HG02763 (cell line): ENCODE data around the gene C1S.
"Not testable (repeated sequence)": the region's sequence is repeated elsewhere in the genome, so short reads cannot be mapped to it uniquely, and the experiment has no call there.

ENCODE experiments used
- ATAC-seq: cut with Tn5 transposase; IDR thresholded peaks from one replicate; pipeline ENCODE4 v1.9.1; 2021; ENCODE audit warnings: mild to moderate bottlenecking, moderate library complexity; ENCODE audit not compliant: unreplicated experiment

Gene C1S

DNA sequence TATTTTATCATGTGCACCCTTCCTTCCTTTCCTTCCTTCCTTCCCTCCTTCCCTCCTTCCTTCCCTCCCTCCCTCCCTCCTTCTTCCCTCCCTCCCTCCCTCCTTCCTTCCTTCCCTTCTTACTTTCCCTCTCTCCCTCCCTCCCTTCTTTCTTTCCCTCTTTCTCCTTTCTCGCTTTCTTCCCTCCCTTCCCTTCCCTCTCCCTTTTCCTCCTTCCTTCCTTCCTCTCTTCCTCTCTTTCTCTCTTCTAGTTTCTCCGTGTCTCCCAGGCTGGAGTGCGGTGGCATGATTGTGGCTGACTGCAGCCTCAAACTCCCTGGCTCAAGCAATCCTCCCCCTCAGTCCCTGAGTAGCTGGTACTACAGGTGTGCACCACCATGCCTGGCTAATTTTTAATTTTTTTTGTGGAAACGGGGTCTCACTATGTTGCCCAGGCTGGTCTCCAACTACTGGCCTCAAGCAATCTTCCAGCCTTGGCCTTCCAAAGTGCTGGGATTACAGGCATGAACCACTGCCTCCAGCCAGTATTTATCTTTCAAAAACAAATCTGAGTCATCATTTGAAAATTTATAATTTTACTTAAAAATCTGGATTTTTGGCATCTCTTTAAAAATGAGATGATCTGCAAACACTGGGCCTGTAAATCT, 40.7 kb downstream of the C1S start:
- ATAC-seq: no peak

DNA sequence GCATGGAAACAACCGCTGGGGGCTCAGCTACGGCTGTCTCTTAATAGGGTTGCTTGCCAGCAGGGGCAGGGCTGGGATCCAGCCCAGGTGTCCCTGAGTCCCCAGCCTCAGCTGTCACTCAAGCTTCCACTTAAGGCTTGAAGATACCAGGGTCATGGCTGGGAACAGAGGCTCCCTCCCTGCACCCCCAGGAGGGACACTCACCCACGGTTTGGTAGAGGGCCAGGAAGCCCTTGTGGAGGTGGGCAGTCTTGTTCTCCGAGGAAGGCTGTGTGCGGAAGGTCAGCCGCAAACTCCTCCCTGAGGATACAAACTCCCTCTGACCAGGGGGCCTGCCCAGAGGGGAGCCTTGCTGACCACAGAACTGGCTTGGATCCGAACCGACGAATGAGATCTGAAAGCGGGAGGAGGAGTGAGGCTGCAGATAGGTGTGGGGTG, 41.2 kb downstream of the C1S start:
- no peak for ATAC-seq

DNA sequence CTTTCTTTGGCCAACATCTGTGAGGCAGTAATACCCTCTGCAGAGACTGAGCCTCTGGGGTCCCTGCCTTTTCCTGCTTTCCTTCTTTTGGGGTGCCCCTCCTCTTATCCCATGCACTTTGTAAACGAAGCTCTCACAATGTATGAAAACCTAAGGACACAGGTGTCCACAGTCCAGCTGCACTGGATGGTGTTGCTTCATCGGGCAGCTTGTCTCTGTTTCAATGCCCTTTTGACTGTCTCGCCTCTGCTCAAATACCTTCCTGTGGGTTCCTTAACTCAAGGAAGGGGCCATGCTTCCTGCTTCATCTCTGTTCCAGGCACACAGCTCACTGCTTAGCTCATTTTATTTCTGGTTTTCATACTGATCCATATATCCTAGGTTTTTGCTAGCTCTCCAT, 42.1 kb downstream of the C1S start:
- ATAC-seq: no peak

DNA sequence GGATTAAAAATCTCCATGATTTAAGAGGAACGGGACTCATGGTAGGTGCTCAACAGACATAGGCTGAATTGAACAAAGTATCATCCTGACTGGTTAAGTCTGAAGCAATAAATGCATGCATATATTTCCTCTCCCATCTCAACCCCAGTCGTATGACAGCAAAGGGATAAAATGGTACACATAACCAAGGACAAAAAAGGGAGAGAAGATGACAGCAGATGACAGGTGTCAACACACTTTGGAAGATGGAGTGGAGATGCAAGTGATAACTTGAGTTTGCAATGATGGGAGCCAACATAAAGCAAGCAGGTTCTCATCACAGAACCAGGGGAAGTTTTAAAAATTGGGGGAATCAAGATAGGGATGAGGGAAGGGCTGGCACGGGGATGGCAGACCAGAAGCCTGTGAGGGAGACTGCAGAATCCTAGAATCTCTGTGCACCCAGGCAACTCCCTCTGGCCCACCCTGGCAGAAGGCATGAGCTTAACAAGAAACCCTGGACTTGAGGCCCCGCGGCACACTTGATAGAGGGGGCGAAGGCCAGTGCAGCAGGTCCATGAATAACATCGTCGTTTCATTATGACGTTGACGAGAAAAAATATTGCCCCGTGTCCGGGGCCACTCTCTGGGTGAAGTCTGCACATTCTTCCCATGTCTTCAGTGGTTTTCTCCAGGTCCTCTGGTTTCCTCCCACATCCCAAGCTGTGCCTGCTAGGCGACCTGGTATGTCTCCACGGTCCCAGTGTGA, 43.5 kb downstream of the C1S start:
- ATAC-seq: no peak

DNA sequence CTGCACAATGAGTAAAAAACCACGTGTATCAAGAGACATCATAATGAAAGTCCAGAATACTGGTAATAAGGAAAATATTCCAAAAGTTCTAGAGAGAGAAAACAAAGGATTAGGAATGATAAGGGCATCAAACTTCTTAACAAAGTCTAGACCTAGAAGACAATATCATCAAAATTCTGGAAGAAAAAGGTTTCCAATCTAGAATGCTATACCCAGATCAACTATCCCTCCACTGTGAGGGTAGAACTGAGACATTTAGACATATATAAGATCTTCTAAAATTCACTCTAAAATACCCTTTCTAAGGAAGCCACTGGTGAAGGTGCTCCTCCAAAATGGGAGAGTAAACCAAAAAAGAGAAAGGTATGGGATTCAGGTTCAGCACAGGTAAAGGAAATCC, 45.6 kb downstream of the C1S start:
- ATAC-seq: no peak

DNA sequence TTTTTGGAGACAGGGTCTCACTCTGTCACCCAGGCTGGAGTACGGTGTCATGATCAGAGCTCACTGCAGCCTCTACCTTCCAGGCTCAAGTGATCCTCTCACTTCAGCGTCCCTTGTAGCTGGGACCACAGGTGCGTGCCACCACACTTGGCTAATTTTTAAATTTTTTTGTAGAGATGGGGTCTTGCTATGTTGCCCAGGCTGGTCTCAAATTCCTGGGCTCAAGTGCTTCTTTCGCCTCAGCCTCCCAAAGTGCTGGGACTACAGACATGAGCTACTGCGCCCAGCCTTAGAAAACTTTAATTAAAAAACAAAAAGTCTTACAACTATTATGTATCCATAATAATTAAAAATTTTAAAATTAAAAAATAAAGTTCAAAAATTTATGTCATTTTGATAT, 46.7 kb downstream of the C1S start:
- ATAC-seq: not testable (repeated sequence)

DNA sequence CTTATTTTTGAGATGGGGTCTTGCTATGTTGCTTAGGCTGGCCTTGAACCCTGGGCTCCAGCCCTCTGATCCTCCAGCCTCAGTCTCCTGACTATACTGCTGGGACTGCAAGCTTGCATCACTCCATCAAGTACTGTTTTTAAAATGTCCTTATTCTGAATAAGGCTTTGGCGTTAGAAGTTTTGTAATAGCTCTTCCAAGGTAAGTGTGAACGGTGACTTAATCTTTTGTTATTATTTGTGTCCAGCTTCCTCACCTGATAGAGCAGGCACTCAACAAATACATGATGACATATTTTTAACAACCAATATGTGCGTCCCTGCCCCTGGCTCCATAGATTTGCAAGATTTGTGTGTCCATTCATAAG, 47.1 kb downstream of the C1S start:
- ATAC-seq: no peak

DNA sequence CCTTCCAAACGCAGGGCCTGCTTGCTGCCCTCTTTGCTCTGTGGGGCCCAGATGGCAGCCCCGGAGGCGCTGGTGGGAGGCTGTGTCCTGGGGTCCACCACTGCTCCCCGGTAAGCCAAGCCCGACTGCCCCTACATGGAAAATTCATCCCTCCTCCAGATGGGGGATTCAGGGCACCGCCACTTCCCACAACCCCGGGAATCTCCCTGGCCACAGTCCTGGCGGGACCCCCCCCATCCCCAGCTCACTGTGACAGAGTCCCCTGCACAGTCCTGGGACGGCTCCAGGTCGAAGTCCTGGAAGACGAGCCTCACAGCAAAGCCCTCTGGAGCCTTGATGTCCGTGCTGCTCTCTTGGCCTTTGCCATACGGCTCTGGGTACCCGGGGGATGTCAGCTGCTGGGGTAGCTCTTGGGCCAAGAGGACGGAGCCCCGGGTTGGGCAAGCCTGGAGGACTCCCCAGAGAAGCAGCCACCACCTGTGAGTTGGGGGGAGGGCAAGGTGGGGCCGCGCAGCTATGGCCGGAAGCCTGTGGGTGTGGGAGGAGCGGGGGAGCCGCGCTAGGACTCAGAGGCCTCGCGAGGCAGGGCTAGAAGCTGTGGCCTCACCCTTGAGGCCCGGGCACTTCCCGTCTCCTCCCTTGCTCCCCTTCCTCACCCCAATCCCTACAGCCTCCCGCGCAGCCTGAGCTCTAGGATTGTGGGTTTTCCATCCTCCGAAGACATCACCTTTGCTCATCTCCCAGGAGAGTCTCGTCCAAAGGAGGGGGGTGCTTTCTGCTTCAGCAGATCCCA, 47.7 kb downstream of the C1S start:
- peak; percentile 83 for ATAC-seq

DNA sequence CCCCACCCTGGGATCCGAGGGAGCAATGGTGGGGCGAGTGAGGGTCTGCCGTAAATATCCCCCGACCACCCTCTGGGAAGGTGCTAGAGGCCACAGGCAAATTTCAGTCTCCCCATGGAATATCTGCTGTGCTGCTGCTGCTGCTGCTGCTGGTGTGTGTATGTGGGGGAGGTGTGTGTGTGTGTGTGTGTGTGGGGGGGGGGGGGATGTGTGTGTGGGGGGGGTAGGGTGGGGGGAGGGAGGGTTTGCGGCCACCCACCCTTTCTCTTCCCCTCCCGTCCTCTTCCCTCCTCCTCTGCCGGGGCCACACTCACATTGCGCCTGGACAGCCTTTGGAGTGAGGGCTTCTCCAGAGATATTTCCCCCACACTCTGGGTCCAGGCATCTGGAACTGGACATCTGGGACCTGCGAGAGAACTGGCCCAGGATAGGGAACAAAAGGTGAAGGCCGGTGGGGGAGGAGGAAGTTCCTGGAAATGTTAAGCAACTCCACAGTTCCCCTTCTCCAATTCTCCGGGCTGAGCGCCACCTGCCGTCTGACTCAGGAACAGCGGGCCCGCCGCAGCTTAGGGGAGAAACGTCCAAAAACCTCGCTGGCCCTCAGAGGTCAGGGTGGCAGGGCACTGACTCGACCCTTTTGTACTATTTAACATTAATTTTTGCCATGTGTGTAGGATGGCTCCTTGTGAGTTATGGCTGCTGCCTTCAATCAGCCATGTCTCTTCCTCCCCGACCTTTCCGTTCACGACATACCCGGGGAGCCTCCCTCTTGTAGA, 48.5 kb downstream of the C1S start, which contains the start of gene C1RL:
Gene C1RL (minus strand): TSS at position 419 of the 776 bp plus-strand sequence. CDS start 34 bp downstream, at position 385.
- no peak for ATAC-seq

DNA sequence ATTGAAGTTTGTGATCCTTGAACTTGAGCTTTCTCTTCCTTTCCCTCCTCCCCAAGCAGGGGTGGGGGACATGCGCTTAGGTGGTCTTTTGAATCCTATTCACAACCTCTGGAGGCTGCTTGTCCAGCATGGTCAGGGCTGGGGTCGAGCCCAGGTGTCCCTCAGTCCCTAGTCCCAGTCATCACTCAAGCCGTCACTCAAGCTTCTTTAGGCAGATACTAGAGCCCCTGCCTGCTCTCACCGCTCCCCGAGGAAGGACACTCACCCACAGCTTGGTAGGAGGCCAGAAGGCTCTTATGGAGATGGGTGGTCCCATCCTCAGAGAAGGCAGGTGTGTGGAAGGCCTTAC, 49.0 kb downstream of the C1S start:
- ATAC-seq: no peak

DNA sequence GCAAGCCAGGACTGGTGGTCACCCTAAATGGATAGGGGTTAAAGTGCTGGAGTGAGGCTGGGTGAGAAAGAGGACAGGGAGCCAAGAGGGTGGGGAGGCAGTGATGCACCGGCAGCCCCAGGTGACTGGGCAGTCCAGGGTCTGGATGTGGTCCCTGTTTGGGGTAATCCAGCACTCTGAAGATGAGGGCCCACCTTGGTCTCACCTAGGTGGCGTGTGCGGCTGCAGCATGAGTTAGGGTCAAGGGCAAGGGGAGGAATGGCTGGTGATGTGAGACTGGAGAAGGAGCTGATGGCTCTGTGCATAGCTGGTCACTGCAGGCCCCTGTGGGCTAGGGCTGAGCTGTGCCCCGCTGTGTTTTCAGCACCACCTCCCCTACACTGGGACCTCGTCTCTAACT, 50.1 kb downstream of the C1S start:
- no peak for ATAC-seq

DNA sequence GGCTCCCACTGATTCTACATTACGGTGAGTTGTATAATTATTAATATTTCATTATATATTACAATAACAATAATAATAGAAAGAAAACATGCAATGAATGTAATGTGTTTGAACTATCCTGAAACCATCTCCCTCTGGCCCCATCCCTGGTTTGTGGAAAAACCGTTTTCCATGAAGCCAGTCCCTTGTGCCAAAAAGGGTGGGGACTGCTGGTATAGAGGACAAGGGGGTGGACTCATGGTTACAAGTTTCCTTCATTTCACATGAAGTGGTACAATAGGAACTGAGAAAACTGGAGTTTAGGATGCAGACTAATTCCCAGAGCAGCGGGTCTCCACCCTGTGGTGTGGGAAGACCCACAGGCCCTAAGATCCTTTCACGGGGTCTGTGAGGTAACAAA, 51.5 kb downstream of the C1S start:
- no peak for ATAC-seq

DNA sequence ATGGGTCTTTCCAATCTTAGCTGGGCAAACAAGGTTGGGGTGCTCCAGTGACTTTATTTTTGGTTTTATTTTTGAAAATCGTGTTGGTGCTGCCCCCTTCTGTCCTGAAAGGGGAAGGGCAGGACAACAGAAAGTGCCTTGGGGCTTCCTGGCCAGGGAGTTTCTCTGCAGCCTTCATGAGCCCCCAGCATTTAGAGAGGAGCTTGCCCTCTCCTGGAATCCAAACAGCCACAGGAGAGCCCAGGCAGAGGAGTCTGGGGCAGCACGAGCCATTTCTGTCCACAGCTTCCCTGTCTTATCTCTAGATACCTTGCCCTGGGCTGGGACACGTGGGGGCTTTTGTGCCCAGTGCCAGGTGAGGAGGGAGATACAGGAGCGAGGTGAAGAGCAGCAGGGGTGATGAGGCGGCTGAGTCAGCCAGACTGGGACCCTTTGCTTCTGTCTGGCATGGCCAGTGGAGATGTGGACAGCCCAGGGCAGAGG, 52.9 kb downstream of the C1S start:
- ATAC-seq: no peak

DNA sequence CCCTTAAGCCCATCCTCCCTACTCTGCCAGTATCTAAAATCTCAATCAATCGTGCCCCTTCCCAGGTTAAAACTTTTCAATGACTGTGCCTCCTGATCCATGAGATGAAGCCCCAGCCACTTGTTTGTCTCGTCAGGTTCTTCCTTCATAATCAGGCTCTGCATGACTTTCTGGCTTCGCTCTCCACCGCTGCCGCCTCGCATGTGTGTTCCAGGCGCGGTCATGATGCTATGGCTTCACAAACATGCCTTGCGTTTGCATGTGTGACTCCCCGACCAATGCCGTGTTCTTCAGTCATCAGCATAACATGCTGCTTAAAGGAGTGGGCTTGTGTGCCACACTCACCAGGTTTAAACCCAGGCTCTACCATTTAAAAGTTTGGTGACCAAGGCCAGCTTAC, 53.5 kb downstream of the C1S start:
- ATAC-seq: no peak

DNA sequence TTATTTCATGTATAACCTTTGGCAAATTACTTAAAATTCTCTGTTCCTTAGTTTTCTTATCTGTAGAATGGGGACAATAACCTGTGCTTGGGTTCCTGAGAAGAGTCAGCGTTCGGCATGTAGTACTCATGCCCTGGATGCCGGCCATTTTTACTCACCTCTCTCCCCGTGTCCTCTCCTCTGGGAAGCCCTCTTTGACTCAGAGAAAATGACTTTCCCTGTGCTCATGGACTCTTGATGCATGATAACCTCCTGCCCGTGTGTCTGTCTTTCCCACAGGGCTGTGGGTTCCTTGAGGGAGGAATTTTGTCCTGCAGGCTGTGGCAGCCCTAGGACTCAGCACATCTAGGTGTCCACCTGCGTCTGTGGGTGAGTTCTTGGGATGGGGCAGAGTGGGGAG, 54.3 kb downstream of the C1S start:
- ATAC-seq: no peak

DNA sequence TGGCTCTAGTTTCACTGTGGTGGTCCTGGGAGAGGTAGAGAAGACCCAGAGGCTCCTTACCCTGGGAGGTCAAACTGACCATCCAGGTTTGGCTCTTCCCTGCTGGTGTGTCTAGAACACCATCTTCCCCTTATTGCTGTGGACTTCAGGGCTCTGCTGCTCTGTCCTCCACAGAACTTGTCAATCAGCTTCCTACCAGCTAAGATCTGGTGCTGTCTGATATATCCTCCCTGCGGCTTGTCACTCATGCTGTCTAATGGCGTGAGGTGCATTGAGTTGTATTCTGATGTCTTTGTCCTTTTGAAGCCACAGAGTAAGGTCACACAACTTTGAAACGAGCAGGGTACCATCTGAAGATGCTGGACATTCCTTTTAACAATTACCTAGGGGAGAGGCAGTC, 55.7 kb downstream of the C1S start:
- ATAC-seq: no peak

DNA sequence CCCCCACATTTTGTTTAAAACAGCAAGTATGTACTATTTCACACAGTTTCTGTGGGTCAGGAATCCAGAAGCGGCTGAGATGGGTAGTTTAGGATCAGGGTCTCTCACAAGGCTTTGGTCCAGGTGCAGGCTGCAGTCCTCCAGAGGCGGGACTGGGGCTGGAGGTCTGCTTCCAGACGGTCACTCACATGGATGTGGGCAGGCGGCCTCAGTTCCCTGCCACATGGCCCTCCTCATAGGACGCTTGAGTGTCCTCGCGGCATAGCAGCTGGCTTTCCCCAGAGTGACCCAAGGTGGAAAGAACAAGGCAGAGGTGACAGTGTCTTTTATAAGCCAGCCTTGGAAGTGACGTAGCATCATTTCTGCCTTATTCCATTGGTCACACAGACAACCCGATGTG, 56.4 kb downstream of the C1S start:
- ATAC-seq: no peak

DNA sequence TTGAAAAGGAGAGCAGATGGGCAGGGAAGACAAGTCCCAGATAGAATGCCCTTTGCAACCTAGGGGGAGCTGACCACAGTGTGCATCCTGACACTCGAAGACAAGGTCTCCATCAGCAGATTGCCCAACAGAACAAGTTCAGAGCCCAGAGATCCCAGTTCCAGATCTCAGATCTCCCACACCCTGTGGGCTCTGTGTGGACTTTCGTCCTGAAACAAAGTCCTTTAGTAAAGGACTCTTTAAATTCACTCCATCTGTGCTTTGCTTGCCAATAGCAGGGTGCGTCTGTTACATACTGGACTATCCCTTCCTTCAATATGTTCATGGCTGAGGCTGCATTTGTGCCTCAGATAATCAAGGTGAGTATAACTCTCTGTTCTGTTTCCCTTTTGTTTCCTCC, 57.2 kb downstream of the C1S start:
- no peak for ATAC-seq

DNA sequence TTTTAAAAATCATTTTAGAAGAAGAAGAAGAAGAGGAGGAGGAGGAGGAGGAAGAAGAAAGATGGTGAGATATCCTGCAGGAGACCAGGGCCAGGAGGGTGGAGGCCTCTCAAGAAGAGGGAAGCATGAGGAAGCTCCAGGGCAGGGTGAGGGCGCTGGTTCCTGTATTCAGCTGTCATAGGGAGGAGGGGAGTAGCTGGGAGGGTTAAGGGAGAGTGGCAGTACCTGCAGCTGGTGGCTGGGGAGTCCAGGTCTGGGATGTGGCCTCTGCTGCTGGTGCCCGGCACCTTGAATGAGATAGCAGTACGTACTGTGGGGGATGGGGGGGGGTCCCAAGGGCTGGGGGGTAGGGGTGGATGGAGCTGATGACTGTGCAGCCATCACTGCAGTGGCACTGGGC, 58.4 kb downstream of the C1S start:
- no peak for ATAC-seq

DNA sequence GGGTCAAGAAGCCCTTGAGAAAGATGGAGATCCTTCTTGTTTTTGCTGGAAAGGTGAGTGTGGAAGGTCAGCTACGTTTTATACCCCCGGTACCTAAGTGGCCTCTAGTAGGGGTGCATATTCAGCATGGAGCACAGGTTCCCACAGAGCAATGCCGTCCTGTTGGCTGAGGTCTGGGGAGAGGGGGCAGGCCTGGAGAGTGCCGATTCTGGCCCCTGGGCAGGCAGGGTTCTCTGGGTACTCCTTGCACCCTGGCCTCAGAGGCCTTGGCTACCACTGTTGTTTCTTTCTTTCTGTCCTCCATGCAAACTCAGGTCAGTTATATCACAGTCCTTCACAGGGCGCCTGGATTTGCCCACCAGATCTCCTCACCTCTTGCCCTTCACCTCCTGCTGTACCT, 59.6 kb downstream of the C1S start:
- no peak for ATAC-seq
